Fibroblast of villous mesenchyme (primary cell): ENCODE data around the gene GTF2IRD1. TPM values are rescaled to one million over a fixed set of nuclear protein-coding genes. Genes with fewer than 3 reads are reported as not detected.
"Not testable (repeated sequence)": the region's sequence is repeated elsewhere in the genome, so short reads cannot be mapped to it uniquely, and the experiment has no call there.

Source experiments
- DNase-seq: peaks from one replicate; pipeline ENCODE4 v3.0.0-alpha.2; 2010; ENCODE audit warnings: low read depth
- H3K4me3 ChIP-seq: 2 replicates; pipeline ENCODE4 v1.5.1; 2011; ENCODE audit warnings: low read depth, mild to moderate bottlenecking, low read length
- total RNA-seq: library from RNA; depleted of rRNA; stranded (reverse); fragments of >200 nt; gene quantifications from 2 replicates; pipeline ENCODE4 v1.2.3, GENCODE V29; 2012
- TF ChIP-seq, protein P1 (sequence below): IDR thresholded peaks from 2 replicates; pipeline ENCODE4 v1.5.1; 2012; ENCODE audit warnings: low read depth, mild to moderate bottlenecking, low read length; ENCODE audit not compliant: insufficient read depth

GTF2IRD1 gene
- total RNA-seq, 1 donor = 13.4 TPM

DNA sequence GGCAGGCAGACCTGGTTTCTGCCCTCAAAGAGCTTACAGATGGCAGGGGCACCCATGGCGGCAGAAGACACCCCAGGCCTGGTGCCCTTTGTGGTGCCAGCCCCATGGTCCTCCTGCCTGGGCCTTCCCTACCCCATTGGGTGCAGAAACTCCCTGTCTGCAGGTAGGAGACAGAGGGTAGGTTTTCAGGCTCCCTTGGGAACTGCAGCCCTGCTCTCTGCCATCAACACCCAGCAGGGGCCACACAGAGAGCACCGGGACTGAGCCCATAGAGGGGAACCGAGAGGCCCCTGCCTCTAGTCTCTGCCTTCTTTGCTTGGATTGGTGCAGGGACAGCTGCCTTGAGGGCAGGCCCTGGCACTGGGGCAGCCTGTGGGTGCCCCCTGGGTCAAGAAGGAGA lies 52.6 kb downstream of the GTF2IRD1 start:
- TF ChIP-seq, protein P1, sequence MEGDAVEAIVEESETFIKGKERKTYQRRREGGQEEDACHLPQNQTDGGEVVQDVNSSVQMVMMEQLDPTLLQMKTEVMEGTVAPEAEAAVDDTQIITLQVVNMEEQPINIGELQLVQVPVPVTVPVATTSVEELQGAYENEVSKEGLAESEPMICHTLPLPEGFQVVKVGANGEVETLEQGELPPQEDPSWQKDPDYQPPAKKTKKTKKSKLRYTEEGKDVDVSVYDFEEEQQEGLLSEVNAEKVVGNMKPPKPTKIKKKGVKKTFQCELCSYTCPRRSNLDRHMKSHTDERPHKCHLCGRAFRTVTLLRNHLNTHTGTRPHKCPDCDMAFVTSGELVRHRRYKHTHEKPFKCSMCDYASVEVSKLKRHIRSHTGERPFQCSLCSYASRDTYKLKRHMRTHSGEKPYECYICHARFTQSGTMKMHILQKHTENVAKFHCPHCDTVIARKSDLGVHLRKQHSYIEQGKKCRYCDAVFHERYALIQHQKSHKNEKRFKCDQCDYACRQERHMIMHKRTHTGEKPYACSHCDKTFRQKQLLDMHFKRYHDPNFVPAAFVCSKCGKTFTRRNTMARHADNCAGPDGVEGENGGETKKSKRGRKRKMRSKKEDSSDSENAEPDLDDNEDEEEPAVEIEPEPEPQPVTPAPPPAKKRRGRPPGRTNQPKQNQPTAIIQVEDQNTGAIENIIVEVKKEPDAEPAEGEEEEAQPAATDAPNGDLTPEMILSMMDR = no peak
- H3K4me3 ChIP-seq = no peak overlapping the region
- DNase-seq = no peak

DNA sequence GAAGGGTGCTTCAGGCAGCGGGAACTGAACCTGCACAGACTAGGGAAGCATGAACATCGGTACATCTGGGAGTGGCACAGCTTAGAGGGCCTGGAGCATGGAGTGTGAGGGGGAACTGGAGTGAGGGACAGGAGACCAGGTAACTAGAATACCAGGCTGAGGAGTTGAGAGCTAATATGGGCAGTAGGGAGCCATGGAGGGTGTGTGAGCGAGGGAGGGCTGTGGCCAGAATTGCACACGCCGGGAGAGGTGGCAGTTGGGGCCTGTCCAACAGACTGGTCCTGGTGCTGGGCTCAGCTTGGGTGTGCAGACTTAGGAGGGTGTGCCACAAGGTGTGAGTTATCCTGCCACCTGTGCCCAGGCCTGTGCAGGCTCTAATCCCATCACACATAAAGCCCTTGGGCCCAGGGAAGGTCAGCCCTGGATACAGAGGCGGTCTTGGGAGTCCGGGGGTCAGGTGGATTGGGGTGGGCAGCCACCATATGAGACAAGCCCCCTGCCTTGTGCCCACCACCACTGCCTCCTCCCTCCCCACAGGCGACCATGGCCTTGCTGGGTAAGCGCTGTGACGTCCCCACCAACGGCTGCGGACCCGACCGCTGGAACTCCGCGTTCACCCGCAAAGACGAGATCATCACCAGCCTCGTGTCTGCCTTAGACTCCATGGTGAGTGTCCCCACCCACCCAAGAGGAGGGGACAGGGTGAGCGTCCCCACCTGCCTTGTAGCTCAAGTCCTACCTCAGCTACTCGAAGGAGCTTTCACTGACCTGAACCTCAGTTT lies 54.0 kb downstream of the GTF2IRD1 start:
- no peak overlapping the region for H3K4me3 ChIP-seq
- TF ChIP-seq, protein P1 = no peak
- DNase-seq = no peak

GRCh38 chr7:74509453-74509852 lies 55.7 kb downstream of the GTF2IRD1 start:
- H3K4me3 ChIP-seq, DNase-seq: not testable (repeated sequence)

DNA sequence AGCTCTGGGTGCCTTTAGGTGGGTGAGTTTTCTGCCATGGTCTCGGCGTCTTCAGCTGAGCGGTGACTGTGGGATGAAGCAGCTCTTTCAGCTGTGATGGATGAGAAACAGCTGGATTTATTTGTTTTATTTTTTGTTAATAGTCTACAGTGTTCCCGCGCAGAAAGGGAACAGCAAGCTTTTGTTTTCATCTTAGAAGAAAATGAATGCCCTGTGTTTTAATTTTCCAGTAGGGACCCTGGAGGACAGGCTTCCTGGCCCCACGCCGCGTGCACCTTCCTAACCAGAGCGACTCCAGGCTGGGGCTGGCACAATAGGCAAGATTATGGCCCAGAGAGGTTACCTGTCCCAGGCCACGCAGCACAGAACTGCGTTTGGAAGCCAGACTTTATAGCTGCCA lies 57.6 kb downstream of the GTF2IRD1 start:
- H3K4me3 ChIP-seq = no peak overlapping the region
- no peak for DNase-seq
- TF ChIP-seq, protein P1 = no peak

GRCh38 chr7:74512762-74513161 lies 59.1 kb downstream of the GTF2IRD1 start:
- no peak for DNase-seq
- TF ChIP-seq, protein P1 = no peak
- no peak overlapping the region for H3K4me3 ChIP-seq

GRCh38 chr7:74514131-74514591 lies 60.5 kb downstream of the GTF2IRD1 start:
- TF ChIP-seq, protein P1 = no peak
- no peak overlapping the region for H3K4me3 ChIP-seq
- no peak for DNase-seq

DNA sequence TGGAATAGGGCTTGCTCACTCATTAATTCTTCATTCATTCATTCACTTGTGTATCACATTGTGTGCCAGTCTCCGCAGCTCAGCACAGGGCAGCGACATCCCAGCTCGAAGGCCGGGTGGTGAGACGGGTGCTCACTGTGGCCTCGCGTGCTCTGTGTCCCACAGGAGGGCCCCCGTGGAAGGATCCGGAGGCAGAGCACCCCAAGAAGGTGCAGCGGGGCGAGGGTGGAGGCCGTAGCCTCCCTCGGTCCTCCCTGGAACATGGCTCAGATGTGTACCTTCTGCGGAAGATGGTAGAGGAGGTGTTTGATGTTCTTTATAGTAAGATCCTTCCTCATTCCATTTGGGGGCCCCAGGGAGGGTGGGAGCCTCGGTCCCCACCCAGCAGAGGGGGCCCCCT lies 61.6 kb downstream of the GTF2IRD1 start:
- DNase-seq = no peak
- TF ChIP-seq, protein P1 = no peak
- H3K4me3 ChIP-seq = no peak overlapping the region
